ENCODE results near the gene BLOC1S6.

GRCh38 chr15:45657254-45657653 lies 70.1 kb downstream of the BLOC1S6 start:
- TF ChIP-seq REST (IDR thresholded peaks at IDR 0.05; ENCODE audit: insufficient read depth in 1 of 2, low read depth in 2 of 2, low read length in 2 of 2) (no peak), POLR2AphosphoS5 (IDR thresholded peaks at IDR 0.05; ENCODE audit: low read depth, low read length) (no peak), SIN3A (IDR thresholded peaks at IDR 0.05; ENCODE audit: borderline replicate concordance, insufficient read depth, low read length) (no peak), TAF1 (IDR thresholded peaks at IDR 0.05; ENCODE audit: borderline replicate concordance, insufficient read depth, low read length) (no peak), FOXP2 (optimal IDR thresholded peaks at IDR 0.05; ENCODE audit: borderline replicate concordance, extremely low read depth, extremely low read length, insufficient read depth) (no peak)

Measured in PFSK-1 (cell line).